K562 (cell line): ENCODE measurements around the gene CTSW. TPM values are rescaled to one million over a fixed set of nuclear protein-coding genes. Genes with fewer than 3 reads are reported as not detected.

ENCODE experiments used
- ATAC-seq: fragments of 200-7000 bp; cut with Tn5 transposase; 3 replicates; pipeline ENCODE4 v1.9.1; 2020; ENCODE audit warnings: moderate library complexity
- BruUV-seq: library from RNA; stranded (reverse); fragments of 400-500 nt; replicated peaks from 2 replicates; lab custom pipeline; 2021; lab: Mats Ljungman, UMichigan
- CTCF ChIA-PET: fragments of 300-600 bp; formaldehyde crosslinking; extraction: SDS; loops from one replicate; lab custom pipeline; 2021; ENCODE audit warnings: low intra/inter-chr PET ratio; lab: Yijun Ruan, JAX
- POLR2A ChIA-PET: fragments of 300-600, 350-650 bp; sonication (Branson Sonifier 250); formaldehyde crosslinking; extraction: SDS; loops from one replicate; lab custom pipeline; 2021; ENCODE audit warnings: antibody characterized with exemption, inconsistent platforms; lab: Yijun Ruan, JAX
- DNase-seq, 4 experiments: peaks; one replicate each; pipeline versions ENCODE4 v3.0.0 to v3.0.0-alpha.2; 2011 to 2018; ENCODE audit warnings: low spot score in 3 of 4, mixed read lengths in 3 of 4; ENCODE audit errors: extremely low read depth in 1 of 4
- FAIRE-seq: peaks from 2 replicates; lab custom pipeline; 2011; peaks lifted over from hg19 to GRCh38; lab: Jason Lieb, UNC
- H2AFZ ChIP-seq: 2 replicates; pipeline ENCODE4 v1.6.0; 2011; ENCODE audit warnings: low read depth, low read length, control low read depth, inconsistent platforms
- H3K27ac ChIP-seq: fragments of 200-600 bp; 3 replicates; pipeline ENCODE4 v1.8.0; 2011; ENCODE audit warnings: low read depth, mild to moderate bottlenecking, control low read depth, inconsistent platforms, low read length, moderate library complexity, mixed read lengths; ENCODE audit errors: extremely low read depth
- H3K27me3 ChIP-seq, 2 experiments: fragments of 300-600 bp in 1 of 2; 2 replicates in 1 of 2; 3 replicates in 1 of 2; pipeline versions ENCODE4 v1.6.0 to v1.8.0; 2011; ENCODE audit warnings: inconsistent platforms in 2 of 2, low read length in 2 of 2, mild to moderate bottlenecking in 1 of 2, mixed read lengths in 1 of 2, moderate library complexity in 1 of 2; ENCODE audit not compliant: control insufficient read depth in 2 of 2, insufficient read depth in 2 of 2
- H3K36me3 ChIP-seq: fragments of 300-600 bp; 3 replicates; pipeline ENCODE4 v1.8.0; 2011; ENCODE audit warnings: mild to moderate bottlenecking, low read length, inconsistent platforms; ENCODE audit not compliant: control insufficient read depth, insufficient read depth
- H3K4me1 ChIP-seq, 2 experiments: fragments of 200-600 bp in 1 of 2; replicated peaks in 1 of 2; 2 replicates in 1 of 2; 3 replicates in 1 of 2; pipeline versions ENCODE4 v1.5.1 to v1.8.0; 2011; ENCODE audit warnings: inconsistent platforms in 2 of 2, low read length in 2 of 2, mild to moderate bottlenecking in 1 of 2, mixed read lengths in 1 of 2, moderate library complexity in 1 of 2; ENCODE audit not compliant: control insufficient read depth in 2 of 2, insufficient read depth in 2 of 2
- H3K4me2 ChIP-seq: 2 replicates; pipeline ENCODE4 v1.6.1; 2011; ENCODE audit warnings: low read length, control low read depth, inconsistent platforms, mixed read lengths; ENCODE audit not compliant: insufficient read depth
- H3K4me3 ChIP-seq: fragments of 200-600 bp; sonication (generic), shearing (Covaris generic); 2 replicates; pipeline ENCODE4 v1.5.1; 2016; ENCODE audit warnings: control low read depth, inconsistent platforms
- H3K79me2 ChIP-seq: fragments of 200-600 bp; 3 replicates; pipeline ENCODE4 v1.8.0; 2011; ENCODE audit warnings: low read length, inconsistent platforms; ENCODE audit not compliant: control insufficient read depth, insufficient read depth
- H3K9ac ChIP-seq, 2 experiments: 2 replicates each; pipeline versions ENCODE4 v1.6.0 to v1.6.1; 2011; ENCODE audit warnings: low read depth in 2 of 2, low read length in 2 of 2, control low read depth in 1 of 2, inconsistent platforms in 1 of 2, mild to moderate bottlenecking in 1 of 2, mixed read lengths in 1 of 2; ENCODE audit not compliant: insufficient read depth in 1 of 2
- H3K9me1 ChIP-seq: one replicate; pipeline ENCODE4 v1.6.0; 2011; ENCODE audit warnings: inconsistent platforms, mild to moderate bottlenecking, low read length, moderate library complexity; ENCODE audit not compliant: control insufficient read depth, insufficient read depth
- H3K9me3 ChIP-seq: replicated peaks from 2 replicates; pipeline ENCODE4 v1.5.1; 2011; ENCODE audit warnings: low read depth, low read length, inconsistent platforms; ENCODE audit not compliant: control insufficient read depth, insufficient read depth
- H4K20me1 ChIP-seq: replicated peaks from 2 replicates; pipeline ENCODE4 v1.6.1; 2011; ENCODE audit warnings: low read length, inconsistent platforms, mixed read lengths; ENCODE audit not compliant: control insufficient read depth, insufficient read depth
- CREB1 ChIP-seq, 2 experiments: sonication (generic) in 1 of 2; formaldehyde crosslinking in 1 of 2; IDR thresholded peaks; 2 replicates each; pipeline versions ENCODE4 v1.6.1 to v1.8.0; 2012 to 2022; ENCODE audit warnings: inconsistent platforms in 1 of 2, mild to moderate bottlenecking in 1 of 2, missing genetic modification reagents in 1 of 2, moderate library complexity in 1 of 2
- FOXO4 ChIP-seq: fragments of 450-650 bp; formaldehyde crosslinking; IDR thresholded peaks from 2 replicates; pipeline ENCODE4 v1.4.0; 2020; ENCODE audit warnings: mild to moderate bottlenecking, moderate library complexity
- MAX ChIP-seq: sonication (generic); formaldehyde crosslinking; IDR thresholded peaks from 2 replicates; pipeline ENCODE4 v1.9.0; 2022; ENCODE audit warnings: mild to moderate bottlenecking, missing genetic modification reagents
- NCOR1 ChIP-seq: fragments of 450-650 bp; IDR thresholded peaks from 2 replicates; pipeline ENCODE4 v1.6.1; 2016; ENCODE audit warnings: mild to moderate bottlenecking, moderate library complexity
- OTX1 ChIP-seq: fragments of 450-650 bp; formaldehyde crosslinking; IDR thresholded peaks from 2 replicates; pipeline ENCODE4 v1.4.0; 2022; ENCODE audit warnings: mild to moderate bottlenecking
- POLR2A ChIP-seq: fragments of 450-650 bp; conservative IDR thresholded peaks from 2 replicates; pipeline ENCODE4 v1.6.1; 2016
- SUPT5H ChIP-seq: fragments of 450-650 bp; IDR thresholded peaks from 2 replicates; pipeline ENCODE4 v1.6.1; 2016
- WGBS: fragments of 100-300 bp; shearing (Covaris generic); methylation state at CpG from one replicate; pipeline ENCODE4 v1.1.6; 2016; ENCODE audit warnings: low coverage, mixed read lengths; ENCODE audit not compliant: insufficient coverage; ENCODE audit errors: missing lambda C conversion rate; 5-methylcytosine and 5-hydroxymethylcytosine counted together
- in situ Hi-C: fragments of 300-500 bp; cut with MboI; formaldehyde crosslinking; loops from 4 replicates; pipeline ENCODE4 v1.15.0; 2018; ENCODE audit warnings: inconsistent platforms, mixed read lengths
- intact Hi-C: fragments of 100-400 bp; cut with micrococcal nuclease; formaldehyde crosslinking; loops from 2 replicates; pipeline ENCODE4 v1.14.2; 2022
- polyA plus RNA-seq, 8 experiments: library from polyadenylated mRNA; depleted of rRNA in 4 of 8; stranded (reverse) in 5 of 8; unstranded in 3 of 8; fragments of >200 nt; fragmentation: Nextera tagmentation in 2 of 8; fragmentation: Illumina TruSeq in 1 of 8; extraction: Ambion mirVana in 2 of 8; extraction: Trizol in 1 of 8; gene quantifications; 2 replicates each; pipeline versions ENCODE4 v1.2.1 to v1.2.3, GENCODE V29; 2011 to 2014; ENCODE audit warnings: inconsistent platforms in 1 of 8, missing spikeins in 1 of 8
- total RNA-seq, 7 experiments: library from RNA; depleted of rRNA in 6 of 7; stranded (reverse); fragments of >200 nt in 6 of 7; fragmentation: Illumina TruSeq in 2 of 7; extraction: Trizol in 2 of 7; gene quantifications; 2 replicates each; pipeline versions ENCODE4 v1.2.1 to v1.2.3, GENCODE V29; 2011 to 2021; ENCODE audit warnings: low replicate concordance in 1 of 7
- TF ChIP-seq, protein P1 (sequence below): fragments of 450-650 bp; IDR thresholded peaks from 2 replicates; pipeline ENCODE4 v1.6.1; 2016
- TF ChIP-seq, protein P2 (sequence below): fragments of 450-650 bp; IDR thresholded peaks from 2 replicates; pipeline ENCODE4 v1.6.1; 2016; ENCODE audit warnings: mild to moderate bottlenecking
- TF ChIP-seq, protein P3 (sequence below): fragments of 250-450 bp; sonication (Bioruptor Pico); IDR thresholded peaks from 2 replicates; pipeline ENCODE4 v1.5.0; 2021

The CTSW gene
- total and polyA plus RNA-seq, 9 of the 15 experiments (the other 6 are each of a cell fraction or from before 2014, with no cell fraction given): 0.04 TPM; not detected in 8

DNA sequence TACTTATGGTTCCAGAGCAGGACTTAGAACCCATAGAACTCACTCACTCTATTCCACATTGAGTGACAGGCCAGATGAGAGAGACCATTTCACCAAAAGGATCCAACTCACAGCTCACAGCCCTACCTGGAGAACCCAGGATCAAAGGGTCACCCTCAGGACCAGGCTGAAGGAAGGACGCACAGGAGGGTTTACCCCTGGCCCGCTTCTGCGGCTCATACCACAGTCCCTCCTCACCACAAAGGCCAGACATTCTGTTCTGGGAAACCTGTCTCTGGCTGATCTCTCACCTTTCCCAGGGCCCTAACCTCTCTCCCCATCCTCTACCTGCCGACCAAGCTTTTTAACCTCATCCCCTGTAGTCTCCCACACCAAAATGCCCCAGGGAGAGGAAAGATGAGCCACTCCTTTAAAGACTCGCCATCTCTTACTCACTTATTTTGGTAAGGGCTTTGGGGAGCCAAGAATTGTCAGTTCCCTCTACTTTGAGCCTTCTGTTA lies 15.9 kb downstream of the CTSW start (continued):
- TF ChIP-seq MAX (CRISPR knock-in tag): no peak
- TF ChIP-seq, protein P1, sequence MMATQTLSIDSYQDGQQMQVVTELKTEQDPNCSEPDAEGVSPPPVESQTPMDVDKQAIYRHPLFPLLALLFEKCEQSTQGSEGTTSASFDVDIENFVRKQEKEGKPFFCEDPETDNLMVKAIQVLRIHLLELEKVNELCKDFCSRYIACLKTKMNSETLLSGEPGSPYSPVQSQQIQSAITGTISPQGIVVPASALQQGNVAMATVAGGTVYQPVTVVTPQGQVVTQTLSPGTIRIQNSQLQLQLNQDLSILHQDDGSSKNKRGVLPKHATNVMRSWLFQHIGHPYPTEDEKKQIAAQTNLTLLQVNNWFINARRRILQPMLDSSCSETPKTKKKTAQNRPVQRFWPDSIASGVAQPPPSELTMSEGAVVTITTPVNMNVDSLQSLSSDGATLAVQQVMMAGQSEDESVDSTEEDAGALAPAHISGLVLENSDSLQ: peak; percentile 65; the same call in 1 of the 2 replicates

DNA sequence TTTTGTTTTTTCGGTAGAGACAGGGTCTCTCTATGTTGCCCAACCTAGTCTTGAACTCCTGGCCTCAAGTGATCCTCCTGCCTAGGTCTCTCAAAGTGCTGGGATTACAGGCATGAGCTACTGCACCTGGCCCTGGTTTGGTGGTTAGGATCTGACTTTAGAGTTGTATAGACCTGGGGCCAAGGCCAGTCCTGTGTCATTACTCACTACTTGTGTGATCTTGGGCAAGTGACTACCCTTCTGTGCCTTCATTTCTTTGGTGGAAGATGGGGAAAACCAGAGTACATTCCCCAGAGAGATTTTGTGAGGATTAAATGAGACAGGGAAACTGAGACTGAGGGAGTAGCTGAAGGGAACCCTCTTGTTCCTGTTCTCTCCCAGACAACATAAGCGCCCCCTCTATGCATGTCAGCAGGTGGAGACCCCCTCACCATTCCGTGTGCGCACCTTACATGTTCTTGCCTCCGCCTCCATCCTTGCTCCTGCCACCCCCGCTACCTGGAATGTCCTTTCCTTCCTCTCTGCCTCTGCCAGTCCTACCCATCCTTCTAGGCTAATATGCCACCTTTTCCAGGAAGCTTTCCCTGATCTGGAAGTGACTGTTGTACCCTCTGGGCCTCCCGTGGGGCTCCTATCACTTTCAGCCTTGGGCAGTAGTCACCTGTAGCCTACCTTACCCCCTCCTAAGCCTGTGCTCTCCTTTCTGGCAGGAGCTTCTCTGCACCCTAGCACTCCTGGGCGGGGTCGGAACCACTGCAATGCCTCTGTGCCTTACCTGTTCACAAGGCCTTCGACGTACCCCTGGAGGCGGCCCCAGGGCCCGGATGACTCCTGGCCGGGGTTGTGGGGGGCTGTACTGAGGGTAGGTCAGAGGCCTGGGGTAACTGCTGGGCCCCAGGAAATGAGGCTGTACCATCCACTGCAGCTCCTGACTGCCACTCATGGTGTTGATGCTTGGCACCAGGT lies 16.7 kb downstream of the CTSW start:
- no peaks in the 10 kb centered on the region for H3K27me3 ChIP-seq
- POLR2A ChIA-PET: interaction anchor here (0.6 to 10.0 kb wide), 13 partner anchors 7 to 416 kb away, joined by 3 to 136 read pairs (median 5); partner anchors contain the start of genes CCDC85B, CFL1, FIBP and MUS81
- WGBS: 91% methylated on average over 11 of the region's 14 CpGs
- H3K9me1 ChIP-seq: no peaks in the 10 kb centered on the region
- H3K79me2 ChIP-seq: peaks cover 84% of the 10 kb centered on the region
- H3K4me1 ChIP-seq: peaks cover 39 to 70% of the 10 kb centered on the region in 2 experiments
- H3K27ac ChIP-seq: peak overlapping the region; percentile 36; the same call in 2 of the 3 replicates
- H3K9ac ChIP-seq: peak overlapping the region in 1 of 2 experiments; percentile 73; a peak in 1 of 4 replicates
- FAIRE-seq (no peak), DNase-seq (no peak), ATAC-seq (no peak)
- peaks cover 33% of the 10 kb centered on the region for H4K20me1 ChIP-seq
- no TSS peak for BruUV-seq
- H3K4me2 ChIP-seq: no peak overlapping the region
- CTCF ChIA-PET: no interaction called here
- H3K4me3 ChIP-seq: no peak overlapping the region
- in situ Hi-C loops: no loop called here
- intact Hi-C loops: no loop called here
- no peaks in the 10 kb centered on the region for H3K9me3 ChIP-seq
- H3K36me3 ChIP-seq: peaks cover 73% of the 10 kb centered on the region
- H2AFZ ChIP-seq: no peak overlapping the region
- TF ChIP-seq, protein P2, sequence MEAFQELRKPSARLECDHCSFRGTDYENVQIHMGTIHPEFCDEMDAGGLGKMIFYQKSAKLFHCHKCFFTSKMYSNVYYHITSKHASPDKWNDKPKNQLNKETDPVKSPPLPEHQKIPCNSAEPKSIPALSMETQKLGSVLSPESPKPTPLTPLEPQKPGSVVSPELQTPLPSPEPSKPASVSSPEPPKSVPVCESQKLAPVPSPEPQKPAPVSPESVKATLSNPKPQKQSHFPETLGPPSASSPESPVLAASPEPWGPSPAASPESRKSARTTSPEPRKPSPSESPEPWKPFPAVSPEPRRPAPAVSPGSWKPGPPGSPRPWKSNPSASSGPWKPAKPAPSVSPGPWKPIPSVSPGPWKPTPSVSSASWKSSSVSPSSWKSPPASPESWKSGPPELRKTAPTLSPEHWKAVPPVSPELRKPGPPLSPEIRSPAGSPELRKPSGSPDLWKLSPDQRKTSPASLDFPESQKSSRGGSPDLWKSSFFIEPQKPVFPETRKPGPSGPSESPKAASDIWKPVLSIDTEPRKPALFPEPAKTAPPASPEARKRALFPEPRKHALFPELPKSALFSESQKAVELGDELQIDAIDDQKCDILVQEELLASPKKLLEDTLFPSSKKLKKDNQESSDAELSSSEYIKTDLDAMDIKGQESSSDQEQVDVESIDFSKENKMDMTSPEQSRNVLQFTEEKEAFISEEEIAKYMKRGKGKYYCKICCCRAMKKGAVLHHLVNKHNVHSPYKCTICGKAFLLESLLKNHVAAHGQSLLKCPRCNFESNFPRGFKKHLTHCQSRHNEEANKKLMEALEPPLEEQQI: no peak
- TF ChIP-seq FOXO4 (no peak), NCOR1 (no peak), POLR2A (peak; percentile 53), OTX1 (CRISPR knock-in tag) (no peak), SUPT5H (peak; percentile 57), CREB1 (IDR thresholded peaks at IDR 0.05) (peak; percentile 16; the same call in 1 of the 2 replicates), CREB1 (CRISPR knock-in tag; IDR thresholded peaks at IDR 0.05) (no peak)
- TF ChIP-seq, protein P3, sequence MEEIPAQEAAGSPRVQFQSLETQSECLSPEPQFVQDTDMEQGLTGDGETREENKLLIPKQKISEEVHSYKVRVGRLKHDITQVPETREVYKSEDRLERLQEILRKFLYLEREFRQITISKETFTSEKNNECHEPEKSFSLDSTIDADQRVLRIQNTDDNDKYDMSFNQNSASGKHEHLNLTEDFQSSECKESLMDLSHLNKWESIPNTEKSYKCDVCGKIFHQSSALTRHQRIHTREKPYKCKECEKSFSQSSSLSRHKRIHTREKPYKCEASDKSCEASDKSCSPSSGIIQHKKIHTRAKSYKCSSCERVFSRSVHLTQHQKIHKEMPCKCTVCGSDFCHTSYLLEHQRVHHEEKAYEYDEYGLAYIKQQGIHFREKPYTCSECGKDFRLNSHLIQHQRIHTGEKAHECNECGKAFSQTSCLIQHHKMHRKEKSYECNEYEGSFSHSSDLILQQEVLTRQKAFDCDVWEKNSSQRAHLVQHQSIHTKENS (CRISPR knock-in tag): no peak
